GM23338 (cell line): ENCODE results near the gene TJAP1. TPM values are rescaled to one million over a fixed set of nuclear protein-coding genes. Genes with fewer than 3 reads are reported as not detected.

ENCODE experiments used
- ATAC-seq: fragments of 200-7000 bp; cut with Tn5 transposase; 3 replicates; pipeline ENCODE4 v1.9.1; 2020
- DNase-seq: peaks from one replicate; pipeline ENCODE4 v3.0.0-alpha.2; 2015; ENCODE audit warnings: low spot score
- H2AFZ ChIP-seq: fragments of 200-600 bp; sonication (generic); 2 replicates; pipeline ENCODE4 v1.8.0; 2016; ENCODE audit warnings: antibody characterized with exemption, mild to moderate bottlenecking, moderate library complexity
- H3F3A ChIP-seq: fragments of 200-600 bp; sonication (generic); replicated peaks from 2 replicates; pipeline ENCODE4 v1.8.0; 2017; ENCODE audit warnings: antibody characterized with exemption, mixed run types, low read depth
- H3K27ac ChIP-seq: fragments of 200-600 bp; sonication (generic); 2 replicates; pipeline ENCODE4 v1.6.1; 2016; ENCODE audit warnings: low read depth
- H3K27me3 ChIP-seq: fragments of 200-600 bp; sonication (generic); 2 replicates; pipeline ENCODE4 v1.8.0; 2016; ENCODE audit warnings: mild to moderate bottlenecking, mixed run types, moderate library complexity; ENCODE audit not compliant: insufficient read depth
- H3K36me3 ChIP-seq: fragments of 200-600 bp; sonication (generic); 2 replicates; pipeline ENCODE4 v1.8.0; 2016; ENCODE audit warnings: mild to moderate bottlenecking; ENCODE audit not compliant: insufficient read depth
- H3K4me1 ChIP-seq: fragments of 200-600 bp; sonication (generic); 2 replicates; pipeline ENCODE4 v1.8.0; 2016; ENCODE audit warnings: mild to moderate bottlenecking, moderate library complexity; ENCODE audit not compliant: insufficient read depth
- H3K4me2 ChIP-seq: fragments of 200-600 bp; sonication (generic); 2 replicates; pipeline ENCODE4 v1.7.1; 2017; ENCODE audit warnings: mixed run types
- H3K4me3 ChIP-seq: fragments of 200-600 bp; sonication (generic); 2 replicates; pipeline ENCODE4 v1.6.1; 2016; ENCODE audit warnings: mixed run types
- H3K79me2 ChIP-seq: fragments of 200-600 bp; sonication (generic); replicated peaks from 2 replicates; pipeline ENCODE4 v1.8.0; 2017; ENCODE audit warnings: mild to moderate bottlenecking; ENCODE audit not compliant: insufficient read depth
- H3K9me2 ChIP-seq: fragments of 200-600 bp; sonication (generic); 2 replicates; pipeline ENCODE4 v1.8.0; 2017; ENCODE audit not compliant: insufficient read depth
- H4K20me1 ChIP-seq: fragments of 200-600 bp; sonication (generic); replicated peaks from 2 replicates; pipeline ENCODE4 v1.8.0; 2017; ENCODE audit warnings: mild to moderate bottlenecking; ENCODE audit not compliant: insufficient read depth
- H3K27ac Mint-ChIP-seq: 2 replicates; pipeline ENCODE4 v1.8.0; 2020; ENCODE audit warnings: inconsistent platforms, mild to moderate bottlenecking, moderate library complexity, mixed read lengths
- H3K27me3 Mint-ChIP-seq: 3 replicates; pipeline ENCODE4 v1.8.0; 2022; ENCODE audit warnings: low read depth, mild to moderate bottlenecking, moderate library complexity, mixed read lengths, inconsistent platforms; ENCODE audit not compliant: insufficient read depth, poor library complexity
- H3K36me3 Mint-ChIP-seq: 3 replicates; pipeline ENCODE4 v1.8.0; 2021; ENCODE audit warnings: low read depth, mild to moderate bottlenecking, inconsistent platforms, moderate library complexity, mixed read lengths
- H3K4me1 Mint-ChIP-seq: 3 replicates; pipeline ENCODE4 v1.8.0; 2020; ENCODE audit warnings: mild to moderate bottlenecking, inconsistent platforms, mixed read lengths
- H3K4me3 Mint-ChIP-seq: 3 replicates; pipeline ENCODE4 v1.8.0; 2021; ENCODE audit warnings: moderate library complexity, mild to moderate bottlenecking, inconsistent platforms, mixed read lengths
- H3K9me3 Mint-ChIP-seq: 3 replicates; pipeline ENCODE4 v1.8.0; 2020; ENCODE audit warnings: moderate library complexity, mild to moderate bottlenecking, inconsistent platforms, mixed read lengths
- CREB1 ChIP-seq: fragments of 250-450 bp; sonication (Bioruptor Pico); IDR thresholded peaks from 2 replicates; pipeline ENCODE4 v1.5.0; 2020; ENCODE audit warnings: low read depth, mild to moderate bottlenecking, moderate library complexity
- EZH2 ChIP-seq: fragments of 200-600 bp; sonication (generic); IDR thresholded peaks from one replicate; pipeline ENCODE4 v1.8.0; 2017; ENCODE audit warnings: antibody characterized with exemption, mild to moderate bottlenecking, low read depth; ENCODE audit not compliant: unreplicated experiment
- EZH2phosphoT487 ChIP-seq: fragments of 200-600 bp; sonication (generic); IDR thresholded peaks from one replicate; pipeline ENCODE4 v1.8.1; 2018; ENCODE audit warnings: antibody characterized with exemption; ENCODE audit not compliant: unreplicated experiment
- JUNB ChIP-seq: IDR thresholded peaks from one replicate; pipeline ENCODE4 v1.6.1; 2016; ENCODE audit warnings: antibody characterized with exemption; ENCODE audit not compliant: unreplicated experiment
- NANOG ChIP-seq: IDR thresholded peaks from 2 replicates; pipeline ENCODE4 v1.6.1; 2016; ENCODE audit warnings: antibody characterized with exemption, borderline replicate concordance
- POLR2AphosphoS5 ChIP-seq: IDR thresholded peaks from 2 replicates; pipeline ENCODE4 v1.6.1; 2016; ENCODE audit warnings: antibody characterized with exemption, low read depth
- STAT1 ChIP-seq: IDR thresholded peaks from one replicate; pipeline ENCODE4 v1.6.1; 2016; ENCODE audit warnings: antibody characterized with exemption; ENCODE audit not compliant: unreplicated experiment
- polyA plus RNA-seq: library from polyadenylated mRNA; unstranded; fragments of >200 nt; fragmentation: Nextera tagmentation; extraction: Ambion mirVana; gene quantifications from 2 replicates; pipeline ENCODE4 v1.2.1, GENCODE V29; 2016
- total RNA-seq: library from RNA; depleted of rRNA; stranded (reverse); fragments of >200 nt; shearing (Covaris generic); gene quantifications from 2 replicates; pipeline ENCODE4 v1.2.3, GENCODE V29; 2014
- TF ChIP-seq, protein P1 (sequence below): fragments of 250-450 bp; sonication (Bioruptor Pico); IDR thresholded peaks from 2 replicates; pipeline ENCODE4 v1.5.0; 2020; ENCODE audit warnings: mild to moderate bottlenecking, moderate library complexity
- TF ChIP-seq, protein P2 (sequence below): IDR thresholded peaks from one replicate; pipeline ENCODE4 v1.6.1; 2018; ENCODE audit warnings: antibody characterized with exemption; ENCODE audit not compliant: unreplicated experiment
- TF ChIP-seq, protein P3 (sequence below): IDR thresholded peaks from 2 replicates; pipeline ENCODE4 v1.6.1; 2016; ENCODE audit warnings: antibody characterized with exemption
- TF ChIP-seq, protein P4 (sequence below), 2 experiments: fragments of 200-600 bp in 1 of 2; sonication (generic) in 1 of 2; conservative IDR thresholded peaks; 2 replicates each; pipeline versions ENCODE4 v1.5.1 to v1.6.1; 2016 to 2017; ENCODE audit warnings: antibody characterized with exemption in 2 of 2, low read depth in 2 of 2, mild to moderate bottlenecking in 2 of 2, moderate library complexity in 1 of 2

Gene TJAP1
- total and polyA plus RNA-seq, 2 experiments from 2014 or later = 17.6 to 34.3 TPM

DNA sequence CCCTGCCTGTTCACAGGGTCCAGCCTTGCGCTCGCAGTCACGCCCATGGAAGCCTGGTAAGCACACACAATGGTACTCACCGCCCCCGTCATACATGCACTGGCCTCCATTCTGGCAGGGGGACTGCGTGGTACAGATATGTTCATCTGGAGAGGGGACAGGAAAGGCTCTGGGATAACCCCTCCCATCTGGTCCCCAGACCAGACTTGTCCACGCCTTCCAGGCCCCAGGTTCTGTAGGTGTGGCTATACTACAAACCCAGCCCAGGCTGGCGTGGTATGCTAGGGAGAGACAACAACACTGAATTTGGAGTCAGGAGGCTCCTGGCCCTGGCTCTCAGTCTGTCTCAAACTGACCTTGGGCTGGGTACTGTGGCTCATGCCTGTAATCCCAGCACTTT lies 25.4 kb upstream of the TJAP1 start:
- Mint-ChIP-seq H3K27ac (no peak overlapping the region), H3K27me3 (peaks cover 39% of the 10 kb centered on the region), H3K4me1 (peaks cover 9% of the 10 kb centered on the region), H3K4me3 (no peak overlapping the region), H3K36me3 (peaks cover 7% of the 10 kb centered on the region; the same call in 2 of the 3 replicates), H3K9me3 (peaks cover 2% of the 10 kb centered on the region; the same call in 2 of the 3 replicates)
- Histone ChIP-seq H3K4me2 (no peak overlapping the region), H3K36me3 (no peaks in the 10 kb centered on the region), H3K4me3 (no peak overlapping the region), H3K9me2 (no peaks in the 10 kb centered on the region), H3K27ac (no peak overlapping the region), H3K4me1 (no peaks in the 10 kb centered on the region), H3K27me3 (peaks cover 31% of the 10 kb centered on the region), H3K79me2 (no peaks in the 10 kb centered on the region), H4K20me1 (peaks cover 4% of the 10 kb centered on the region; the same call in 1 of the 2 replicates), H3F3A (0 out of 2 replicates have a peak, but pooled peaks cover 7% of the 10 kb centered on the region), H2AFZ (no peak overlapping the region)
- DNase-seq (no peak), ATAC-seq (no peak)
- TF ChIP-seq POLR2AphosphoS5 (no peak), EZH2phosphoT487 (no peak), EZH2 (no peak), JUNB (no peak), CREB1 (CRISPR knock-in tag) (no peak), NANOG (no peak), STAT1 (no peak)
- TF ChIP-seq, protein P1, sequence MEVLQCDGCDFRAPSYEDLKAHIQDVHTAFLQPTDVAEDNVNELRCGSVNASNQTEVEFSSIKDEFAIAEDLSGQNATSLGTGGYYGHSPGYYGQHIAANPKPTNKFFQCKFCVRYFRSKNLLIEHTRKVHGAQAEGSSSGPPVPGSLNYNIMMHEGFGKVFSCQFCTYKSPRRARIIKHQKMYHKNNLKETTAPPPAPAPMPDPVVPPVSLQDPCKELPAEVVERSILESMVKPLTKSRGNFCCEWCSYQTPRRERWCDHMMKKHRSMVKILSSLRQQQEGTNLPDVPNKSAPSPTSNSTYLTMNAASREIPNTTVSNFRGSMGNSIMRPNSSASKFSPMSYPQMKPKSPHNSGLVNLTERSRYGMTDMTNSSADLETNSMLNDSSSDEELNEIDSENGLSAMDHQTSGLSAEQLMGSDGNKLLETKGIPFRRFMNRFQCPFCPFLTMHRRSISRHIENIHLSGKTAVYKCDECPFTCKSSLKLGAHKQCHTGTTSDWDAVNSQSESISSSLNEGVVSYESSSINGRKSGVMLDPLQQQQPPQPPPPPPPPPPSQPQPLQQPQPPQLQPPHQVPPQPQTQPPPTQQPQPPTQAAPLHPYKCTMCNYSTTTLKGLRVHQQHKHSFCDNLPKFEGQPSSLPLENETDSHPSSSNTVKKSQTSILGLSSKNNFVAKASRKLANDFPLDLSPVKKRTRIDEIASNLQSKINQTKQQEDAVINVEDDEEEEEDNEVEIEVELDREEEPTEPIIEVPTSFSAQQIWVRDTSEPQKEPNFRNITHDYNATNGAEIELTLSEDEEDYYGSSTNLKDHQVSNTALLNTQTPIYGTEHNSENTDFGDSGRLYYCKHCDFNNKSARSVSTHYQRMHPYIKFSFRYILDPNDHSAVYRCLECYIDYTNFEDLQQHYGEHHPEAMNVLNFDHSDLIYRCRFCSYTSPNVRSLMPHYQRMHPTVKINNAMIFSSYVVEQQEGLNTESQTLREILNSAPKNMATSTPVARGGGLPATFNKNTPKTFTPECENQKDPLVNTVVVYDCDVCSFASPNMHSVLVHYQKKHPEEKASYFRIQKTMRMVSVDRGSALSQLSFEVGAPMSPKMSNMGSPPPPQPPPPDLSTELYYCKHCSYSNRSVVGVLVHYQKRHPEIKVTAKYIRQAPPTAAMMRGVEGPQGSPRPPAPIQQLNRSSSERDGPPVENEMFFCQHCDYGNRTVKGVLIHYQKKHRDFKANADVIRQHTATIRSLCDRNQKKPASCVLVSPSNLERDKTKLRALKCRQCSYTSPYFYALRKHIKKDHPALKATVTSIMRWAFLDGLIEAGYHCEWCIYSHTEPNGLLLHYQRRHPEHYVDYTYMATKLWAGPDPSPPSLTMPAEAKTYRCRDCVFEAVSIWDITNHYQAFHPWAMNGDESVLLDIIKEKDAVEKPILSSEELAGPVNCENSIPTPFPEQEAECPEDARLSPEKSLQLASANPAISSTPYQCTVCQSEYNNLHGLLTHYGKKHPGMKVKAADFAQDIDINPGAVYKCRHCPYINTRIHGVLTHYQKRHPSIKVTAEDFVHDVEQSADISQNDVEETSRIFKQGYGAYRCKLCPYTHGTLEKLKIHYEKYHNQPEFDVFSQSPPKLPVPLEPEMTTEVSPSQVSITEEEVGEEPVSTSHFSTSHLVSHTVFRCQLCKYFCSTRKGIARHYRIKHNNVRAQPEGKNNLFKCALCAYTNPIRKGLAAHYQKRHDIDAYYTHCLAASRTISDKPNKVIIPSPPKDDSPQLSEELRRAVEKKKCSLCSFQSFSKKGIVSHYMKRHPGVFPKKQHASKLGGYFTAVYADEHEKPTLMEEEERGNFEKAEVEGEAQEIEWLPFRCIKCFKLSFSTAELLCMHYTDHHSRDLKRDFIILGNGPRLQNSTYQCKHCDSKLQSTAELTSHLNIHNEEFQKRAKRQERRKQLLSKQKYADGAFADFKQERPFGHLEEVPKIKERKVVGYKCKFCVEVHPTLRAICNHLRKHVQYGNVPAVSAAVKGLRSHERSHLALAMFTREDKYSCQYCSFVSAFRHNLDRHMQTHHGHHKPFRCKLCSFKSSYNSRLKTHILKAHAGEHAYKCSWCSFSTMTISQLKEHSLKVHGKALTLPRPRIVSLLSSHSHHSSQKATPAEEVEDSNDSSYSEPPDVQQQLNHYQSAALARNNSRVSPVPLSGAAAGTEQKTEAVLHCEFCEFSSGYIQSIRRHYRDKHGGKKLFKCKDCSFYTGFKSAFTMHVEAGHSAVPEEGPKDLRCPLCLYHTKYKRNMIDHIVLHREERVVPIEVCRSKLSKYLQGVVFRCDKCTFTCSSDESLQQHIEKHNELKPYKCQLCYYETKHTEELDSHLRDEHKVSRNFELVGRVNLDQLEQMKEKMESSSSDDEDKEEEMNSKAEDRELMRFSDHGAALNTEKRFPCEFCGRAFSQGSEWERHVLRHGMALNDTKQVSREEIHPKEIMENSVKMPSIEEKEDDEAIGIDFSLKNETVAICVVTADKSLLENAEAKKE (CRISPR knock-in tag) = no peak
- TF ChIP-seq, protein P2, sequence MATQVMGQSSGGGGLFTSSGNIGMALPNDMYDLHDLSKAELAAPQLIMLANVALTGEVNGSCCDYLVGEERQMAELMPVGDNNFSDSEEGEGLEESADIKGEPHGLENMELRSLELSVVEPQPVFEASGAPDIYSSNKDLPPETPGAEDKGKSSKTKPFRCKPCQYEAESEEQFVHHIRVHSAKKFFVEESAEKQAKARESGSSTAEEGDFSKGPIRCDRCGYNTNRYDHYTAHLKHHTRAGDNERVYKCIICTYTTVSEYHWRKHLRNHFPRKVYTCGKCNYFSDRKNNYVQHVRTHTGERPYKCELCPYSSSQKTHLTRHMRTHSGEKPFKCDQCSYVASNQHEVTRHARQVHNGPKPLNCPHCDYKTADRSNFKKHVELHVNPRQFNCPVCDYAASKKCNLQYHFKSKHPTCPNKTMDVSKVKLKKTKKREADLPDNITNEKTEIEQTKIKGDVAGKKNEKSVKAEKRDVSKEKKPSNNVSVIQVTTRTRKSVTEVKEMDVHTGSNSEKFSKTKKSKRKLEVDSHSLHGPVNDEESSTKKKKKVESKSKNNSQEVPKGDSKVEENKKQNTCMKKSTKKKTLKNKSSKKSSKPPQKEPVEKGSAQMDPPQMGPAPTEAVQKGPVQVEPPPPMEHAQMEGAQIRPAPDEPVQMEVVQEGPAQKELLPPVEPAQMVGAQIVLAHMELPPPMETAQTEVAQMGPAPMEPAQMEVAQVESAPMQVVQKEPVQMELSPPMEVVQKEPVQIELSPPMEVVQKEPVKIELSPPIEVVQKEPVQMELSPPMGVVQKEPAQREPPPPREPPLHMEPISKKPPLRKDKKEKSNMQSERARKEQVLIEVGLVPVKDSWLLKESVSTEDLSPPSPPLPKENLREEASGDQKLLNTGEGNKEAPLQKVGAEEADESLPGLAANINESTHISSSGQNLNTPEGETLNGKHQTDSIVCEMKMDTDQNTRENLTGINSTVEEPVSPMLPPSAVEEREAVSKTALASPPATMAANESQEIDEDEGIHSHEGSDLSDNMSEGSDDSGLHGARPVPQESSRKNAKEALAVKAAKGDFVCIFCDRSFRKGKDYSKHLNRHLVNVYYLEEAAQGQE = no peak
- TF ChIP-seq, protein P3, sequence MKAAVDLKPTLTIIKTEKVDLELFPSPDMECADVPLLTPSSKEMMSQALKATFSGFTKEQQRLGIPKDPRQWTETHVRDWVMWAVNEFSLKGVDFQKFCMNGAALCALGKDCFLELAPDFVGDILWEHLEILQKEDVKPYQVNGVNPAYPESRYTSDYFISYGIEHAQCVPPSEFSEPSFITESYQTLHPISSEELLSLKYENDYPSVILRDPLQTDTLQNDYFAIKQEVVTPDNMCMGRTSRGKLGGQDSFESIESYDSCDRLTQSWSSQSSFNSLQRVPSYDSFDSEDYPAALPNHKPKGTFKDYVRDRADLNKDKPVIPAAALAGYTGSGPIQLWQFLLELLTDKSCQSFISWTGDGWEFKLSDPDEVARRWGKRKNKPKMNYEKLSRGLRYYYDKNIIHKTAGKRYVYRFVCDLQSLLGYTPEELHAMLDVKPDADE = no peak
- TF ChIP-seq, protein P4, sequence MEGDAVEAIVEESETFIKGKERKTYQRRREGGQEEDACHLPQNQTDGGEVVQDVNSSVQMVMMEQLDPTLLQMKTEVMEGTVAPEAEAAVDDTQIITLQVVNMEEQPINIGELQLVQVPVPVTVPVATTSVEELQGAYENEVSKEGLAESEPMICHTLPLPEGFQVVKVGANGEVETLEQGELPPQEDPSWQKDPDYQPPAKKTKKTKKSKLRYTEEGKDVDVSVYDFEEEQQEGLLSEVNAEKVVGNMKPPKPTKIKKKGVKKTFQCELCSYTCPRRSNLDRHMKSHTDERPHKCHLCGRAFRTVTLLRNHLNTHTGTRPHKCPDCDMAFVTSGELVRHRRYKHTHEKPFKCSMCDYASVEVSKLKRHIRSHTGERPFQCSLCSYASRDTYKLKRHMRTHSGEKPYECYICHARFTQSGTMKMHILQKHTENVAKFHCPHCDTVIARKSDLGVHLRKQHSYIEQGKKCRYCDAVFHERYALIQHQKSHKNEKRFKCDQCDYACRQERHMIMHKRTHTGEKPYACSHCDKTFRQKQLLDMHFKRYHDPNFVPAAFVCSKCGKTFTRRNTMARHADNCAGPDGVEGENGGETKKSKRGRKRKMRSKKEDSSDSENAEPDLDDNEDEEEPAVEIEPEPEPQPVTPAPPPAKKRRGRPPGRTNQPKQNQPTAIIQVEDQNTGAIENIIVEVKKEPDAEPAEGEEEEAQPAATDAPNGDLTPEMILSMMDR (conservative IDR thresholded peaks at IDR 0.05; ENCODE audit: low read depth in 2 of 2) = no peak
